ENCODE measurements around the gene TSTD2.
"Not testable (repeated sequence)": the region's sequence is repeated elsewhere in the genome, so short reads cannot be mapped to it uniquely, and the experiment has no call there.

The TSTD2 gene

DNA sequence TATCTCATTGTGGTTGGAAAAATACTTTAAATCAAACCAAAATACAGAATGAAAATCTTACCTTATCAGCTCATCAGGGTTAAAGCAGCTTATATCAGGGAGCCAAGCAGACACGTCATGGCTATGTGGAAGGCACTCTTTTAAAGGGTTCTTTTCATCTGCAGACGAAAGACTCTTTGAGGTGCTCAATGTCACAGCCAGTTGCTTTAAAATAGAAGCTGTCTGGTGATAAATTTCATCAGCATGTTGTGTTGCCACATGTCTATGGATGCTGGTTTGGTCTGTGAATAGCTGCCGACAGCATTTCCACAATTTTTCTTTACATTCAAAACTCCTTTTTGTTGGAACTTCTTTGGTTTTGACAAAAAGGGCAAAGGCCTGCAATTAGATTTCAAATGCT is 7.5 kb downstream of the TSTD2 start:
- DNase-seq: no peak
- H3K27ac ChIP-seq: no peak overlapping the region
- peaks cover 18 to 38% (median 23%) of the 10 kb centered on the region in 3 donors for H3K36me3 ChIP-seq
- H3K4me3 ChIP-seq: no peak overlapping the region
- H3K27me3 ChIP-seq: no peaks in the 10 kb centered on the region
- intact Hi-C loops (cut with DNase I; ENCODE audit: low total_unique reads): no loop called here
- no peaks in the 10 kb centered on the region for H3K9me3 ChIP-seq
- TF ChIP-seq, protein P1, sequence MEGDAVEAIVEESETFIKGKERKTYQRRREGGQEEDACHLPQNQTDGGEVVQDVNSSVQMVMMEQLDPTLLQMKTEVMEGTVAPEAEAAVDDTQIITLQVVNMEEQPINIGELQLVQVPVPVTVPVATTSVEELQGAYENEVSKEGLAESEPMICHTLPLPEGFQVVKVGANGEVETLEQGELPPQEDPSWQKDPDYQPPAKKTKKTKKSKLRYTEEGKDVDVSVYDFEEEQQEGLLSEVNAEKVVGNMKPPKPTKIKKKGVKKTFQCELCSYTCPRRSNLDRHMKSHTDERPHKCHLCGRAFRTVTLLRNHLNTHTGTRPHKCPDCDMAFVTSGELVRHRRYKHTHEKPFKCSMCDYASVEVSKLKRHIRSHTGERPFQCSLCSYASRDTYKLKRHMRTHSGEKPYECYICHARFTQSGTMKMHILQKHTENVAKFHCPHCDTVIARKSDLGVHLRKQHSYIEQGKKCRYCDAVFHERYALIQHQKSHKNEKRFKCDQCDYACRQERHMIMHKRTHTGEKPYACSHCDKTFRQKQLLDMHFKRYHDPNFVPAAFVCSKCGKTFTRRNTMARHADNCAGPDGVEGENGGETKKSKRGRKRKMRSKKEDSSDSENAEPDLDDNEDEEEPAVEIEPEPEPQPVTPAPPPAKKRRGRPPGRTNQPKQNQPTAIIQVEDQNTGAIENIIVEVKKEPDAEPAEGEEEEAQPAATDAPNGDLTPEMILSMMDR (IDR thresholded peaks at IDR 0.05): no peak
- H3K4me1 ChIP-seq: peaks cover 0 to 7% (median 3%) of the 10 kb centered on the region in 4 donors

DNA sequence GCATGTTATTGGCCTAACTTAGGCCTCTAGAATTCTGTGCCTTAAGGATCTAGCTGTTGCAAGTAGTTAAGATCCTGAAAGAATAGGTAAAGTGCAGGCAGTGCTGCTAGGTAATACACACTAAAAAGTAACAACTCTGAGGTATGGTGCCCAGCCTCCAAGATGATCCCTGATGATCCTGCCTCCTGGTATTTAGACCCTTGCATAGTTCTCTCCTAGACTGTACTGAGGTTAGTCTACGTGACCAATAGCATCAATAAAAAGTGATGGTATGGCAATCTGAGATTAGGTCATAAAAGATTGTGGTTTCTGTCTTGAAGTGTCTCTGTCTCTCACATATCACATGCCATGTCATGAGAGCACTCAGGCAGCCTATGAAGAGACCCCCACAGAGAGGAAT is 9.2 kb downstream of the TSTD2 start:
- H3K4me3 ChIP-seq: no peak overlapping the region
- peaks cover 18 to 48% (median 34%) of the 10 kb centered on the region in 3 donors for H3K36me3 ChIP-seq
- TF ChIP-seq, protein P1 (IDR thresholded peaks at IDR 0.05): no peak
- H3K4me1 ChIP-seq: peaks cover 0 to 7% (median 3%) of the 10 kb centered on the region in 4 donors
- intact Hi-C loops (cut with DNase I; ENCODE audit: low total_unique reads): no loop called here
- DNase-seq: no peak
- H3K27ac ChIP-seq: no peak overlapping the region
- no peaks in the 10 kb centered on the region for H3K27me3 ChIP-seq
- no peaks in the 10 kb centered on the region for H3K9me3 ChIP-seq

DNA sequence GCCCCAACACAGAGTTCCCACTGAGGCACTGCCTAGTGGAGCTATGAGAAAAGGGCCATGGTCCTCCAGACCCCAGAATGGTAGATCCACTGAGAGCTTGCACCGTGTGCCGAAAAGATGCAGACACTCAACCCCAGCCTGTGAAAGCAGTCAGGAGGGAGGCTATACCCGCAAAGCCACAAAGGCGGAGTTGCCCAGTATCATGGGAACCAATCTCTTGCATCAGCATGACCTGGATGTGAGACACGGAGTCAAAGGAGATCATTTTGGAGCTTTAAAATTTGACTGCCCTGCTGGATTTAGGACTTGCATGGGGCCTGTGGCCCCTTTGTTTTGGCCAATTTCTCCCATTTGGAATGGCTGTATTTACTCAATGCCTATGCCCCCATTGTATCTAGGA is 10.7 kb downstream of the TSTD2 start:
- DNase-seq; H3K4me1 ChIP-seq; H3K4me3 ChIP-seq; H3K27me3 ChIP-seq; H3K9me3 ChIP-seq; H3K27ac ChIP-seq; intact Hi-C loops (cut with DNase I; ENCODE audit: low total_unique reads): not testable (repeated sequence)
- peaks cover 18 to 55% (median 40%) of the 10 kb centered on the region in 3 donors for H3K36me3 ChIP-seq

DNA sequence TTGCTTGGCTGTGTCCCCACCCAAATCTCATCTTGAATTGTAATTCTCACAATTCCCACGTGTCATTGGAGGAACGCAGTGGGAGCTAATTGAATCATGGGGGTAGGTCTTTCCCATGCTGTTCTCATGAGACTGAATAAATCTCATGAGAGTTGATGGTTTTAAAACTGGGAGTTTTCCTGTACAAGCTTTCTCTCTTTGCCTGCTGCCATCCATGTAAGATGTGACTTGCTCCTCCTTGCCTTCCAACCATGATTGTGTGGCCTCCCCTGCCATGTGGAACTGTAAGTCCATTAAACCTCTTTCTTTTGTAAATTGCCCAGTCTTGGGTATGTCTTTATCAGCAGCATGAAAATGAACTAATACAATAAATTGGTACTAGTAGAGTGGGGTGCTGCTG is 13.1 kb downstream of the TSTD2 start:
- H3K9me3 ChIP-seq; intact Hi-C loops (cut with DNase I; ENCODE audit: low total_unique reads): not testable (repeated sequence)

DNA sequence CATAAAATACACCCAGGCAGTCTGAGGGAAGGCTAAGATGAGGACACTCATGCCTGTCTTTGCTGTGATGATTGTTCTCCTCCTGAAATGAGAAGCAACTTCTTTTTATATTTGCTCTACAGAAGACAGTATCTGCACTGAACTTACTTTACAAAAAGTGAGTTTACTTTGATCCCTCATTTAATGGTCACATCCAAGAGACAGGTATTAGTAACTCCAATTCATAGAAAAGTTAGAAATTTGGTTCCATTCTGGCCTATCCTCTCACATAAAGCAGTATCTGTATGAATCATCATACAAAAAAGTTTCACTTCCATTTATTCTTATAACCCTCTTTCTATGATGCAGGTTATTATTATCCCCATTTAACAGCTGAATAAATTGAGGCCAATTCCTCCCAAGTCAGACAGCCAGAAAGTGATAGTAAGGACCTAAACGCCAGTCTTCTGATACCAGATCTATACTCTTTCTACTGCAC is 15.2 kb downstream of the TSTD2 start:
- no peak overlapping the region for H3K27ac ChIP-seq
- no peak for DNase-seq
- TF ChIP-seq, protein P1 (IDR thresholded peaks at IDR 0.05): no peak
- peaks cover 0 to 7% (median 1%) of the 10 kb centered on the region in 4 donors for H3K4me1 ChIP-seq
- H3K36me3 ChIP-seq: peaks cover 7 to 44% (median 39%) of the 10 kb centered on the region in 3 donors
- no peaks in the 10 kb centered on the region for H3K27me3 ChIP-seq
- no peak overlapping the region for H3K4me3 ChIP-seq
- no peaks in the 10 kb centered on the region for H3K9me3 ChIP-seq
- intact Hi-C loops (cut with DNase I; ENCODE audit: low total_unique reads): loop anchor here (5.0 to 10.0 kb wide), 2 partner anchors 151 to 763 kb away; partner anchors contain the start of gene ZNF782

More for the DNA sequence above, 13.1 kb downstream of the TSTD2 start:
- H3K4me1 ChIP-seq, H3K27me3 ChIP-seq, DNase-seq, H3K27ac ChIP-seq, H3K4me3 ChIP-seq: not testable (repeated sequence)
- H3K36me3 ChIP-seq: peaks cover 7 to 56% (median 53%) of the 10 kb centered on the region in 3 donors

DNA sequence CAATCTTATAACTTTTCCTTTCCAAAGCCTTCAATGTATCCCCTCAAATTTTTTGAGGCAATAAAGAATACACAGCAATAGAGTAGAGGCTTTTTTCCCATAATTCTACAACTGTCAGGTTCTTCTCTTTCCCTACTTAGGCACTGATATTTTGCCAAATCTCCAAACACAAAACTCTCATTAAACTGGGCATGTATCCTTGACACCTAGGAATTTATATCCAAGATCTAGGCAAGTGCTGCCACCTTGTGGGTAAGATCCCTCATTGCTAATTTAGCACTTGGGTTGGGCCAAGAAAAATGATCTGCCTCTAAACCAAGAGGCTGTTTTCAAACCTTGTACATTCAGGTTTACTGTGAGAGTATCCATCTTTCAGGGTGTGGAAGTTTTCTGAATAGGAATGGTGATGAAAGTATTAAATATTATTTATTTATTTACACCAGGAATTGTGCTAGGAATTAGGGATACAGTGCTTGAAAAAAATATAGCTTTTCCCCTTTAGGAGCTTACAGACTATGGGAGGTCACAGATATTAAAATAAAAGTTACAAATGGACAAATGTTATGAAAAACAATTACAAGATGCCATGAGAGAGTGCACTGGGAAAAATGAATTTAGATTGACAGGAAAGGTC is 17.6 kb downstream of the TSTD2 start:
- Histone ChIP-seq H3K4me3 (no peak overlapping the region), H3K4me1 (peaks cover 0 to 7% (median 1%) of the 10 kb centered on the region in 4 donors), H3K9me3 (no peaks in the 10 kb centered on the region), H3K36me3 (peaks cover 11 to 53% (median 48%) of the 10 kb centered on the region in 3 donors), H3K27ac (peak overlapping the region in 1 of 2 donors; percentile 16), H3K27me3 (no peaks in the 10 kb centered on the region)
- intact Hi-C loops (cut with DNase I; ENCODE audit: low total_unique reads): loop anchor here (5.0 to 10.0 kb wide), 2 partner anchors 148 to 761 kb away; partner anchors contain the start of gene ZNF782
- TF ChIP-seq, protein P1 (IDR thresholded peaks at IDR 0.05): peak; percentile 79 to 85
- DNase-seq: peak in 1 of 2 donors; percentile 69

Data from tibial artery (tissue), 4 donors.